ENCODE measurements around the gene SF3A1. TPM values are rescaled to one million over a fixed set of nuclear protein-coding genes. Genes with fewer than 3 reads are reported as not detected.

Gene SF3A1
- total and polyA plus RNA-seq, 2 experiments from 2014 or later = 45.8 to 84.6 TPM

DNA sequence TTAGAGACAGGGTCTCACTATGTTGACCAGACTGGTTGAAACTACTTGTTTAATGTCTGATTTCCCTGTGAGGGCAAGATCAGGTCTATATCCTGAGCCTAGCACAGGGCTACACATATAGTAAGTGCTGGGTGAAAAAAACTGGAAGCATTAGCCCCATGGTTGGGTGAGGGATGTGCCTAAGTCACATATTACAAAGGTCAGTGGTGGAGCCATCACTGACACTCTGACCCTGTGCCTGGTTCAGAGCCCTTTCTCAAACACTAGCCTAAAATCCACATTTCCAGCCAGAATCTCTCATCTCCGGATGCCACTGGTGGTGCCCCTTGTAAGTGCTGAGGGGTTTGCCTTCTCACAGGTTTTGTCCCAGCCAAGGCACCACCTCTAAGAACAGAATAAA lies 38.9 kb downstream of the SF3A1 start:
- no peaks in the 10 kb centered on the region for H3K36me3 ChIP-seq (replicated peaks; ENCODE audit: insufficient read depth, low read depth)
- WGBS (ENCODE audit: low lambda C conversion rate, missing lambda C conversion rate) = 90% methylated on average over 1 of the region's 1 CpG
- H3K9me2 ChIP-seq (replicated peaks; ENCODE audit: insufficient read depth) = no peaks in the 10 kb centered on the region
- no peak for DNase-seq (ENCODE audit: low spot score)
- peaks cover 12% of the 10 kb centered on the region for H3K4me1 ChIP-seq (ENCODE audit: insufficient read depth)
- no peak overlapping the region for H3K4me3 ChIP-seq
- no peaks in the 10 kb centered on the region for H3K9me3 ChIP-seq (ENCODE audit: low read depth)
- no peaks in the 10 kb centered on the region for H3K27me3 ChIP-seq
- no peak overlapping the region for H2AFZ ChIP-seq
- peak overlapping the region; percentile 16 for H3K4me2 ChIP-seq
- peak overlapping the region; percentile 37 for H3K27ac ChIP-seq
- peaks cover 36% of the 10 kb centered on the region for H4K20me1 ChIP-seq (ENCODE audit: insufficient read depth, poor library complexity, severe bottlenecking)
- no peak for TF ChIP-seq EZH2 (IDR thresholded peaks at IDR 0.05; ENCODE audit: borderline replicate concordance)
- TF ChIP-seq, protein P1, sequence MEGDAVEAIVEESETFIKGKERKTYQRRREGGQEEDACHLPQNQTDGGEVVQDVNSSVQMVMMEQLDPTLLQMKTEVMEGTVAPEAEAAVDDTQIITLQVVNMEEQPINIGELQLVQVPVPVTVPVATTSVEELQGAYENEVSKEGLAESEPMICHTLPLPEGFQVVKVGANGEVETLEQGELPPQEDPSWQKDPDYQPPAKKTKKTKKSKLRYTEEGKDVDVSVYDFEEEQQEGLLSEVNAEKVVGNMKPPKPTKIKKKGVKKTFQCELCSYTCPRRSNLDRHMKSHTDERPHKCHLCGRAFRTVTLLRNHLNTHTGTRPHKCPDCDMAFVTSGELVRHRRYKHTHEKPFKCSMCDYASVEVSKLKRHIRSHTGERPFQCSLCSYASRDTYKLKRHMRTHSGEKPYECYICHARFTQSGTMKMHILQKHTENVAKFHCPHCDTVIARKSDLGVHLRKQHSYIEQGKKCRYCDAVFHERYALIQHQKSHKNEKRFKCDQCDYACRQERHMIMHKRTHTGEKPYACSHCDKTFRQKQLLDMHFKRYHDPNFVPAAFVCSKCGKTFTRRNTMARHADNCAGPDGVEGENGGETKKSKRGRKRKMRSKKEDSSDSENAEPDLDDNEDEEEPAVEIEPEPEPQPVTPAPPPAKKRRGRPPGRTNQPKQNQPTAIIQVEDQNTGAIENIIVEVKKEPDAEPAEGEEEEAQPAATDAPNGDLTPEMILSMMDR (IDR thresholded peaks at IDR 0.05; ENCODE audit: poor library complexity) = no peak
- TF ChIP-seq EZH2phosphoT487 (IDR thresholded peaks at IDR 0.05; ENCODE audit: low read depth, severe bottlenecking, unreplicated experiment) = no peak
- peaks cover 97% of the 10 kb centered on the region for H3K79me2 ChIP-seq

GRCh38 chr22:30315962-30316576 lies 40.6 kb downstream of the SF3A1 start:
- no peaks in the 10 kb centered on the region for H3K36me3 ChIP-seq (replicated peaks; ENCODE audit: insufficient read depth, low read depth)
- no peak overlapping the region for H3K27ac ChIP-seq
- DNase-seq (ENCODE audit: low spot score) = no peak
- peaks cover 46% of the 10 kb centered on the region for H4K20me1 ChIP-seq (ENCODE audit: insufficient read depth, poor library complexity, severe bottlenecking)
- no peak overlapping the region for H3K4me3 ChIP-seq
- no peak overlapping the region for H2AFZ ChIP-seq
- no peak overlapping the region for H3K4me2 ChIP-seq
- TF ChIP-seq, protein P1 (IDR thresholded peaks at IDR 0.05; ENCODE audit: poor library complexity) = no peak
- TF ChIP-seq EZH2phosphoT487 (IDR thresholded peaks at IDR 0.05; ENCODE audit: low read depth, severe bottlenecking, unreplicated experiment) (no peak), EZH2 (IDR thresholded peaks at IDR 0.05; ENCODE audit: borderline replicate concordance) (no peak)
- H3K27me3 ChIP-seq = no peaks in the 10 kb centered on the region
- H3K9me3 ChIP-seq (ENCODE audit: low read depth) = no peaks in the 10 kb centered on the region
- no peaks in the 10 kb centered on the region for H3K9me2 ChIP-seq (replicated peaks; ENCODE audit: insufficient read depth)
- 96% methylated on average over 2 of the region's 2 CpGs for WGBS (ENCODE audit: low lambda C conversion rate, missing lambda C conversion rate)
- peaks cover 93% of the 10 kb centered on the region for H3K79me2 ChIP-seq
- H3K4me1 ChIP-seq (ENCODE audit: insufficient read depth) = peaks cover 25% of the 10 kb centered on the region

DNA sequence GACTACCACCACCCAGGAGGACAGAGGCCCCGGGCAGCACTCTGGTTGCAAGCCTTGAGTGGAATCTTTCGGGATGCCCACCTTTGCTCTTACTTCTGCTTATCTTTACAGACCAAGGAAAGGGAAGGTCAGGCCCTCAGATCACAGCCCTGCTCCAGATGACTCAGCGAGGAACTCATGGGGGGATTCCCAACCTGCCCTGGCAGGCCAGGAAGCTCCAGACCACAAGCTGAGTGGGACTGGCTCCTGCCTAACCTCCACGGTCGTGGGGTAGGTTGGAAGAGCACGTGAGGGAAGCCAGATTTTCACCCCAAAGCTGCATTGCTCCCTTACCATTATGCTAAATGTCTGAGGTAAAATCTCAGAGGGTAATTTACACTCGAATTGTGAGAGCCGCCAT lies 41.8 kb downstream of the SF3A1 start:
- Histone ChIP-seq H3K27me3 (no peaks in the 10 kb centered on the region), H3K9me3 (ENCODE audit: low read depth) (no peaks in the 10 kb centered on the region), H4K20me1 (ENCODE audit: insufficient read depth, poor library complexity, severe bottlenecking) (peaks cover 41% of the 10 kb centered on the region), H3K4me2 (no peak overlapping the region), H3K4me3 (no peak overlapping the region), H3K9me2 (replicated peaks; ENCODE audit: insufficient read depth) (no peaks in the 10 kb centered on the region), H3K4me1 (ENCODE audit: insufficient read depth) (peaks cover 35% of the 10 kb centered on the region), H2AFZ (no peak overlapping the region), H3K27ac (peak overlapping the region; percentile 14), H3K79me2 (peaks cover 88% of the 10 kb centered on the region), H3K36me3 (replicated peaks; ENCODE audit: insufficient read depth, low read depth) (no peaks in the 10 kb centered on the region)
- WGBS (ENCODE audit: low lambda C conversion rate, missing lambda C conversion rate) = 74% methylated on average over 8 of the region's 8 CpGs
- no peak for TF ChIP-seq EZH2phosphoT487 (IDR thresholded peaks at IDR 0.05; ENCODE audit: low read depth, severe bottlenecking, unreplicated experiment)
- TF ChIP-seq EZH2 (IDR thresholded peaks at IDR 0.05; ENCODE audit: borderline replicate concordance) = no peak
- TF ChIP-seq, protein P1 (IDR thresholded peaks at IDR 0.05; ENCODE audit: poor library complexity) = no peak
- DNase-seq (ENCODE audit: low spot score) = no peak

All from hepatocyte (in vitro differentiated cells).